ENCODE measurements around the gene SEMA3G. TPM values are rescaled to one million over a fixed set of nuclear protein-coding genes. Genes with fewer than 3 reads are reported as not detected.

Gene SEMA3G
- total RNA-seq, 1 donor from 2014 or later = 0.80 TPM

GRCh38 chr3:52423173-52423572, 21.7 kb downstream of the SEMA3G start:
- no peak for TF ChIP-seq CTCF (IDR thresholded peaks at IDR 0.05; ENCODE audit: unreplicated experiment)
- no peaks in the 10 kb centered on the region for H3K9me3 Mint-ChIP-seq
- H3K27ac Mint-ChIP-seq = no peak overlapping the region
- H3K27me3 Mint-ChIP-seq (ENCODE audit: low read depth) = peaks cover 6% of the 10 kb centered on the region
- no peaks in the 10 kb centered on the region for H3K36me3 Mint-ChIP-seq
- H3K4me3 Mint-ChIP-seq = no peak overlapping the region
- DNase-seq (ENCODE audit: low spot score in 2 of 2, unreplicated experiment in 2 of 2) = no peak
- H3K4me1 Mint-ChIP-seq = peaks cover 9% of the 10 kb centered on the region

- no peak overlapping the region for H3K27ac Mint-ChIP-seq
- peaks cover 9% of the 10 kb centered on the region for H3K4me1 Mint-ChIP-seq
- no peak overlapping the region for H3K4me3 Mint-ChIP-seq
- no peaks in the 10 kb centered on the region for H3K9me3 Mint-ChIP-seq
- DNase-seq (ENCODE audit: low spot score in 2 of 2, unreplicated experiment in 2 of 2) = no peak
- no peaks in the 10 kb centered on the region for H3K36me3 Mint-ChIP-seq
- TF ChIP-seq CTCF (IDR thresholded peaks at IDR 0.05; ENCODE audit: unreplicated experiment) = no peak
- H3K27me3 Mint-ChIP-seq (ENCODE audit: low read depth) = peaks cover 3% of the 10 kb centered on the region
Observed at GRCh38 chr3:52422669-52423068, 22.2 kb downstream of the SEMA3G start.

- Mint-ChIP-seq H3K4me1 (peaks cover 9% of the 10 kb centered on the region), H3K4me3 (no peak overlapping the region), H3K27ac (no peak overlapping the region), H3K36me3 (no peaks in the 10 kb centered on the region), H3K9me3 (no peaks in the 10 kb centered on the region), H3K27me3 (ENCODE audit: low read depth) (no peaks in the 10 kb centered on the region)
- TF ChIP-seq CTCF (IDR thresholded peaks at IDR 0.05; ENCODE audit: unreplicated experiment) = no peak
- DNase-seq (ENCODE audit: low spot score in 2 of 2, unreplicated experiment in 2 of 2) = no peak
Observed at GRCh38 chr3:52420388-52420787, 24.5 kb downstream of the SEMA3G start.

GRCh38 chr3:52415800-52416199, 29.1 kb downstream of the SEMA3G start:
- H3K4me1 Mint-ChIP-seq = peaks cover 15% of the 10 kb centered on the region
- H3K4me3 Mint-ChIP-seq = no peak overlapping the region
- TF ChIP-seq CTCF (IDR thresholded peaks at IDR 0.05; ENCODE audit: unreplicated experiment) = no peak
- no peaks in the 10 kb centered on the region for H3K36me3 Mint-ChIP-seq
- H3K27ac Mint-ChIP-seq = no peak overlapping the region
- H3K27me3 Mint-ChIP-seq (ENCODE audit: low read depth) = no peaks in the 10 kb centered on the region
- no peaks in the 10 kb centered on the region for H3K9me3 Mint-ChIP-seq
- no peak for DNase-seq (ENCODE audit: low spot score in 2 of 2, unreplicated experiment in 2 of 2)

- Mint-ChIP-seq H3K9me3 (no peaks in the 10 kb centered on the region), H3K27ac (peak overlapping the region; percentile 94), H3K4me1 (peaks cover 25% of the 10 kb centered on the region), H3K36me3 (peaks cover 21% of the 10 kb centered on the region), H3K27me3 (ENCODE audit: low read depth) (no peaks in the 10 kb centered on the region), H3K4me3 (peak overlapping the region; percentile 83)
- TF ChIP-seq CTCF (IDR thresholded peaks at IDR 0.05; ENCODE audit: unreplicated experiment) = no peak
- no peak for DNase-seq (ENCODE audit: low spot score in 2 of 2, unreplicated experiment in 2 of 2)
Observed at GRCh38 chr3:52408466-52408865, 36.4 kb downstream of the SEMA3G start.

GRCh38 chr3:52407779-52408178, 37.1 kb downstream of the SEMA3G start:
- Mint-ChIP-seq H3K4me1 (peaks cover 25% of the 10 kb centered on the region), H3K27ac (peak overlapping the region; percentile 32), H3K9me3 (no peaks in the 10 kb centered on the region), H3K36me3 (peaks cover 26% of the 10 kb centered on the region), H3K4me3 (peak overlapping the region; percentile 83), H3K27me3 (ENCODE audit: low read depth) (no peaks in the 10 kb centered on the region)
- DNase-seq (ENCODE audit: low spot score in 2 of 2, unreplicated experiment in 2 of 2) = no peak
- TF ChIP-seq CTCF (IDR thresholded peaks at IDR 0.05; ENCODE audit: unreplicated experiment) = no peak
